Measurements from ENCODE around the gene LRRTM4. TPM values are rescaled to one million over a fixed set of nuclear protein-coding genes. Genes with fewer than 3 reads are reported as not detected.

The LRRTM4 gene
- total RNA-seq, 1 experiment from 2014 or later: 12.0 TPM

- no peak for DNase-seq
- Histone ChIP-seq H4K5ac (ENCODE audit: insufficient read length, low read depth, low read length) (no peak overlapping the region), H3K9me3 (ENCODE audit: control insufficient read depth, low read depth, low read length) (no peaks in the 10 kb centered on the region), H2BK20ac (ENCODE audit: low read depth, low read length, poor library complexity, severe bottlenecking) (no peak overlapping the region), H2BK12ac (ENCODE audit: insufficient read length, low read depth, low read length) (no peak overlapping the region), H3K9ac (ENCODE audit: extremely low read depth, insufficient read length, low read length) (no peak overlapping the region), H3K27ac (ENCODE audit: insufficient read length, low read depth, low read length) (no peak overlapping the region), H2BK5ac (ENCODE audit: insufficient read length, low read length) (no peak overlapping the region), H3K4ac (ENCODE audit: low read depth, low read length) (no peak overlapping the region), H3K56ac (ENCODE audit: insufficient read length, low read depth, low read length) (no peak overlapping the region), H2AFZ (ENCODE audit: low read length) (no peak overlapping the region), H2BK120ac (ENCODE audit: low read depth, low read length, poor library complexity, severe bottlenecking) (no peak overlapping the region), H3K4me2 (ENCODE audit: insufficient read depth, insufficient read length, low read length) (no peak overlapping the region), H3K79me2 (ENCODE audit: insufficient read depth, low read length) (no peaks in the 10 kb centered on the region), H3K23me2 (ENCODE audit: insufficient read length, low read depth, low read length, poor library complexity, severe bottlenecking) (no peaks in the 10 kb centered on the region), H2BK15ac (ENCODE audit: low read depth, low read length) (no peak overlapping the region), H4K8ac (replicated peaks; ENCODE audit: insufficient read length, low read depth, low read length) (no peak overlapping the region), H2AK5ac (ENCODE audit: insufficient read length, low read length) (no peak overlapping the region), H3K27me3 (ENCODE audit: insufficient read depth, low read length) (no peaks in the 10 kb centered on the region), H4K91ac (ENCODE audit: insufficient read length, low read depth, low read length) (no peak overlapping the region), H3K23ac (ENCODE audit: insufficient read length, low read depth, low read length) (no peak overlapping the region), H3K4me1 (ENCODE audit: insufficient read depth, low read length) (peaks cover 3% of the 10 kb centered on the region; the same call in 1 of the 2 replicates), H4K20me1 (ENCODE audit: control insufficient read depth, insufficient read depth, insufficient read length) (no peaks in the 10 kb centered on the region), H3K18ac (ENCODE audit: insufficient read length, low read depth, low read length) (no peak overlapping the region), H3K79me1 (ENCODE audit: insufficient read depth, low read depth, low read length, poor library complexity, severe bottlenecking) (no peaks in the 10 kb centered on the region), H3K14ac (ENCODE audit: insufficient read depth, low read length) (no peak overlapping the region), H3T11ph (ENCODE audit: low read length) (no peak overlapping the region)
- peaks cover 19 to 20% of the 10 kb centered on the region in 2 experiments for H3K4me1 Mint-ChIP-seq
- no CpG with 5 or more reads among the region's 1 CpG for WGBS (ENCODE audit: extremely low coverage, insufficient read length, low lambda C conversion rate)
- peaks cover 11 to 21% (median 16%) of the 10 kb centered on the region in 3 experiments for H3K36me3 Mint-ChIP-seq (ENCODE audit: insufficient read depth in 1 of 3, low read depth in 3 of 3)
- H3K4me3 Mint-ChIP-seq: no peak overlapping the region
- peaks cover 14 to 17% of the 10 kb centered on the region in 2 experiments for H3K9me3 Mint-ChIP-seq
- H3K27me3 Mint-ChIP-seq (ENCODE audit: low read depth): no peaks in the 10 kb centered on the region
- H3K27ac Mint-ChIP-seq: no peak overlapping the region
- TF ChIP-seq CTCF (conservative IDR thresholded peaks at IDR 0.05): no peak
These were observed 504.0 kb downstream of the LRRTM4 start for GRCh38 chr2:77018219-77018618.
